SH-SY5Y (cell line): ENCODE measurements around the gene MALAT1.

ENCODE experiments used
- GATA2 ChIP-seq: IDR thresholded peaks from 2 replicates; pipeline ENCODE4 v1.6.1; 2011; ENCODE audit warnings: mild to moderate bottlenecking, low read depth, low read length
- GATA3 ChIP-seq: IDR thresholded peaks from 2 replicates; pipeline ENCODE4 v1.6.1; 2011; ENCODE audit warnings: low read depth, mild to moderate bottlenecking, low read length, moderate library complexity

MALAT1 gene

GRCh38 chr11:65554057-65554818, 55.4 kb downstream of the MALAT1 start:
- TF ChIP-seq GATA2 (no peak), GATA3 (no peak)

- TF ChIP-seq GATA2 (no peak), GATA3 (no peak)
These were observed 56.1 kb downstream of the MALAT1 start for GRCh38 chr11:65554842-65555430.

GRCh38 chr11:65555693-65556231, 56.9 kb downstream of the MALAT1 start:
- no peak for TF ChIP-seq GATA3
- no peak for TF ChIP-seq GATA2
